Stomach (tissue), 4 donors: Measurements from ENCODE around the gene CDC34.

Experiments used
- CTCF ChIP-seq, 7 experiments: fragments of 450-650 bp in 4 of 7; fragments of 200-600 bp in 3 of 7; sonication (generic) in 3 of 7; IDR thresholded peaks; one replicate each; pipeline ENCODE4 v1.5.1; 2016 to 2019; ENCODE audit warnings: antibody characterized with exemption in 7 of 7, control low read depth in 2 of 7, mild to moderate bottlenecking in 1 of 7
- POLR2A ChIP-seq, 4 donors: fragments of 450-650 bp; IDR thresholded peaks; one replicate each; pipeline ENCODE4 v1.6.1; 2016; ENCODE audit warnings: antibody characterized with exemption in 4 of 4, control low read depth in 2 of 4, mild to moderate bottlenecking in 1 of 4, moderate library complexity in 1 of 4
- POLR2AphosphoS5 ChIP-seq, 3 donors: sonication (generic); formaldehyde crosslinking; IDR thresholded peaks; one replicate each; pipeline ENCODE4 v1.6.1; 2016; ENCODE audit warnings: antibody characterized with exemption in 3 of 3

DNA sequence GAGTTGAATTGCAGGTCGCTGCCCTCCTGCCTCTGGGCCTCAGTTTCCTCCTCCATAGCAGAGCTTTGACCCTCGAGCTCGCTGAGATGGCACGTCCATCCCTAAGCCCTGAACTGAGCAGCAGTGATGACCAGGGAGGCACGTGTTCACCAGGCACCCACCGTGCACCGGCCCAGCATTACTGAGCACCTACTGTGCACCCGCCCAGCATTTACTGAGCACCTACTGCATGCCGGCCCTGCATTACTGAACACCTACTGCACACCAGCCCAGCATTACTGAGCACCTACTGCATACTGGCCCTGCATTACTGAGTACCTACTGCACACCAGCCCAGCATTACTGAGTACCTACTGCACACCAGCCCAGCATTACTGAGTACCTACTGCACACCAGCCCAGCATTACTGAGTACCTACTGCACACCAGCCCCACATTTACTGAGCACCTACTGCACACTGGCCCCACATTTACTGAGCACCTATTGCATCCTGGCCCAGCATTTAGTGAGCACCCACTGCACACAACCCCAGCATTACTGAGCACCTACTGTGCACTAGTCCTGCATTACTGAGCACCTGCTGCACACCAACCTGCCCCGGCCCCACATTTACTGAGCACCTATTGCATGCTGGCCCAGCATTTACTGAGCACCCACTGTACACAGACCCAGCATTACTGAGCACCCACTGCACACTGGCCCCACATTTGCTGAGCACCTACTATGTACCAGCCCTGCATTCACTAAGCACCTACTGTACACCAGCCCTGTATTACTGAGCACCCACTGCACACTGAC lies 18.0 kb upstream of the CDC34 start:
- TF ChIP-seq CTCF (IDR thresholded peaks at IDR 0.05): no peak
- TF ChIP-seq POLR2A (IDR thresholded peaks at IDR 0.05): no peak
- TF ChIP-seq POLR2AphosphoS5 (IDR thresholded peaks at IDR 0.05): no peak
